NCI-H2227 treated with DMSO at 0.1 percent for 48 hours (cell line): Measurements from ENCODE around the gene CPT1B.
"Not testable (repeated sequence)": the region's sequence is repeated elsewhere in the genome, so short reads cannot be mapped to it uniquely, and the experiment has no call there.

ENCODE experiments used
- DNase-seq: peaks from one replicate; lab custom pipeline; 2025; lab: John Stamatoyannopoulos, UW

Gene CPT1B

GRCh38 chr22:50609599-50609998 is 31.4 kb upstream of the CPT1B start:
- no peak for DNase-seq

- no peak for DNase-seq
Measured at GRCh38 chr22:50608996-50609395, 30.8 kb upstream of the CPT1B start.

GRCh38 chr22:50608058-50608840 is 30.0 kb upstream of the CPT1B start:
- DNase-seq = not testable (repeated sequence)

GRCh38 chr22:50607659-50608020 is 29.4 kb upstream of the CPT1B start:
- DNase-seq = no peak

- DNase-seq = no peak
Measured at GRCh38 chr22:50606946-50607658, 28.9 kb upstream of the CPT1B start.

- no peak for DNase-seq
Measured at GRCh38 chr22:50606165-50606945, 28.1 kb upstream of the CPT1B start.

- no peak for DNase-seq
Measured at GRCh38 chr22:50605613-50606074, 27.4 kb upstream of the CPT1B start.

GRCh38 chr22:50605002-50605612 is 26.9 kb upstream of the CPT1B start:
- DNase-seq = no peak

- DNase-seq = no peak
Measured at GRCh38 chr22:50604256-50605001, 26.2 kb upstream of the CPT1B start.

GRCh38 chr22:50603511-50604255 is 25.5 kb upstream of the CPT1B start:
- DNase-seq = no peak

- no peak for DNase-seq
Measured at GRCh38 chr22:50602338-50602700, 24.1 kb upstream of the CPT1B start.

GRCh38 chr22:50601669-50602337 is 23.6 kb upstream of the CPT1B start:
- no peak for DNase-seq

GRCh38 chr22:50600967-50601668 is 22.9 kb upstream of the CPT1B start:
- DNase-seq = peak; percentile 6

- DNase-seq = peak; percentile 21
Measured at GRCh38 chr22:50600538-50600937, 22.3 kb upstream of the CPT1B start, which contains the start of gene MAPK8IP2. Gene MAPK8IP2, plus strand, starts transcription at chr22:50600793. Its CDS starts 26 bp downstream, at chr22:50600819.

- DNase-seq = peak; percentile 3
Measured at GRCh38 chr22:50599816-50600455, 21.7 kb upstream of the CPT1B start.

GRCh38 chr22:50597097-50597496 is 18.9 kb upstream of the CPT1B start:
- no peak for DNase-seq

- no peak for DNase-seq
Measured at GRCh38 chr22:50595189-50595588, 17.0 kb upstream of the CPT1B start.

GRCh38 chr22:50587407-50587806 is 9.2 kb upstream of the CPT1B start:
- DNase-seq = no peak

- no peak for DNase-seq
Measured at GRCh38 chr22:50586416-50586815, 8.2 kb upstream of the CPT1B start.
